ENCODE results near the gene NDRG2.

NDRG2 gene

DNA sequence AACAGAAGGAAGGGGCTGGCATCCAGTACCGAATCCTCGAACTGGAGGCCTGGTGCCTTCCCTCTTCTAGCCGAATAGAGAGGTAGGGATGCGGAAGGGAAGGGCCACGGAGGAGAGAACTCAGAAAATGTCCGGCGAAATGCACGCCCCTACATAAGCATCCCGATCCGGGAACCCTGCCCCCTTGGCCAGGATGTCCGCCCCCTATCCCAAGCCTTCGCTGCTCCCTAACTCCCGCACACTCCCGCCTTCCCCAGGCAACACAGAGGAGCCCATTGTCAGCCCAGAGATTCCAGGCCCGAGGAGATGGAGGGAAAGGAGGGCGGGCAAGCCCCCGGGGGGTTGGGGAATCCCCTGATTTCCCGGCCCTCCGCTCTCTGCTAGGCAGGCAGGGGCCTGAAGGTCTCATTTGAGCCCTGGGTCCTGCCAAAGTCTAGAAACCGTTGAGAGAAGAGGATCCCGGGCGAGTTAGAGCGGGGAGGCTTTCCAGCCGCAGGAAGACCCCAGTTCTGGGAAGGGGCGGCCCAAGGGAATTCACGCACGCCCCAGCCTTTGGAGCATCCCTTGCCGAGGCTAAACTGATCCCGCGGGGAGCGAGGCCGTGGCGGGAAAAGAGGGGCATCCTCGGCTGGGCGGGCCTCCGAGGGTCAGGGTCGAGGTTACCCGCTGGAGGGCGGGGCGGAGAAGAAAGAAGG is 44.7 kb upstream of the NDRG2 start (continued):
- TF ChIP-seq KLF1 (tag by site-specific recombination; IDR thresholded peaks at IDR 0.05) (no peak), ZFP69B (tag by site-specific recombination; IDR thresholded peaks at IDR 0.05) (no peak), ZNF24 (tag by site-specific recombination; IDR thresholded peaks at IDR 0.05) (peak; percentile 57; the same call in 1 of the 2 replicates), ZNF335 (tag by site-specific recombination; conservative IDR thresholded peaks at IDR 0.05) (peak; percentile 56), ZBTB21 (tag by site-specific recombination; IDR thresholded peaks at IDR 0.05) (no peak; the same call in 1 of the 2 replicates), ZNF426 (tag by site-specific recombination; IDR thresholded peaks at IDR 0.05) (no peak), SP3 (tag by site-specific recombination; IDR thresholded peaks at IDR 0.05) (peak; percentile 17), ZNF16 (tag by site-specific recombination; IDR thresholded peaks at IDR 0.05; ENCODE audit: low read depth) (no peak), ZNF600 (tag by site-specific recombination; IDR thresholded peaks at IDR 0.05) (0 out of 2 replicates have a peak, but pooled peaks have one; percentile 9), ZNF529 (tag by site-specific recombination; IDR thresholded peaks at IDR 0.05; ENCODE audit: insufficient replicate concordance) (no peak), RBAK (tag by site-specific recombination; IDR thresholded peaks at IDR 0.05) (no peak), ZNF19 (tag by site-specific recombination; IDR thresholded peaks at IDR 0.05; ENCODE audit: low read depth) (no peak), ZNF146 (tag by site-specific recombination; IDR thresholded peaks at IDR 0.05) (no peak), TRIM28 (IDR thresholded peaks at IDR 0.05; ENCODE audit: borderline replicate concordance, low read length) (no peak), KLF16 (tag by site-specific recombination; IDR thresholded peaks at IDR 0.05) (peak; percentile 59; the same call in 1 of the 2 replicates)
- TF ChIP-seq, protein P1, sequence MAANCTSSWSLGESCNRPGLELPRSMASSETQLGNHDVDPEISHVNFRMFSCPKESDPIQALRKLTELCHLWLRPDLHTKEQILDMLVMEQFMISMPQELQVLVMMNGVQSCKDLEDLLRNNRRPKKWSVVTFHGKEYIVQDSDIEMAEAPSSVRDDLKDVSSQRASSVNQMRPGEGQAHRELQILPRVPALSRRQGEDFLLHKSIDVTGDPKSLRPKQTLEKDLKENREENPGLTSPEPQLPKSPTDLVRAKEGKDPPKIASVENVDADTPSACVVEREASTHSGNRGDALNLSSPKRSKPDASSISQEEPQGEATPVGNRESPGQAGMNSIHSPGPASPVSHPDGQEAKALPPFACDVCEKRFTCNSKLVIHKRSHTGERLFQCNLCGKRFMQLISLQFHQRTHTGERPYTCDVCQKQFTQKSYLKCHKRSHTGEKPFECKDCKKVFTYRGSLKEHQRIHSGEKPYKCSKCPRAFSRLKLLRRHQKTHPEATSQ (tag by site-specific recombination; IDR thresholded peaks at IDR 0.05): no peak
- TF ChIP-seq, protein P2, sequence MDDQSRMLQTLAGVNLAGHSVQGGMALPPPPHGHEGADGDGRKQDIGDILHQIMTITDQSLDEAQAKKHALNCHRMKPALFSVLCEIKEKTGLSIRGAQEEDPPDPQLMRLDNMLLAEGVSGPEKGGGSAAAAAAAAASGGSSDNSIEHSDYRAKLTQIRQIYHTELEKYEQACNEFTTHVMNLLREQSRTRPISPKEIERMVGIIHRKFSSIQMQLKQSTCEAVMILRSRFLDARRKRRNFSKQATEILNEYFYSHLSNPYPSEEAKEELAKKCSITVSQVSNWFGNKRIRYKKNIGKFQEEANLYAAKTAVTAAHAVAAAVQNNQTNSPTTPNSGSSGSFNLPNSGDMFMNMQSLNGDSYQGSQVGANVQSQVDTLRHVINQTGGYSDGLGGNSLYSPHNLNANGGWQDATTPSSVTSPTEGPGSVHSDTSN (CRISPR knock-in tag; IDR thresholded peaks at IDR 0.05): no peak
- TF ChIP-seq, protein P3, sequence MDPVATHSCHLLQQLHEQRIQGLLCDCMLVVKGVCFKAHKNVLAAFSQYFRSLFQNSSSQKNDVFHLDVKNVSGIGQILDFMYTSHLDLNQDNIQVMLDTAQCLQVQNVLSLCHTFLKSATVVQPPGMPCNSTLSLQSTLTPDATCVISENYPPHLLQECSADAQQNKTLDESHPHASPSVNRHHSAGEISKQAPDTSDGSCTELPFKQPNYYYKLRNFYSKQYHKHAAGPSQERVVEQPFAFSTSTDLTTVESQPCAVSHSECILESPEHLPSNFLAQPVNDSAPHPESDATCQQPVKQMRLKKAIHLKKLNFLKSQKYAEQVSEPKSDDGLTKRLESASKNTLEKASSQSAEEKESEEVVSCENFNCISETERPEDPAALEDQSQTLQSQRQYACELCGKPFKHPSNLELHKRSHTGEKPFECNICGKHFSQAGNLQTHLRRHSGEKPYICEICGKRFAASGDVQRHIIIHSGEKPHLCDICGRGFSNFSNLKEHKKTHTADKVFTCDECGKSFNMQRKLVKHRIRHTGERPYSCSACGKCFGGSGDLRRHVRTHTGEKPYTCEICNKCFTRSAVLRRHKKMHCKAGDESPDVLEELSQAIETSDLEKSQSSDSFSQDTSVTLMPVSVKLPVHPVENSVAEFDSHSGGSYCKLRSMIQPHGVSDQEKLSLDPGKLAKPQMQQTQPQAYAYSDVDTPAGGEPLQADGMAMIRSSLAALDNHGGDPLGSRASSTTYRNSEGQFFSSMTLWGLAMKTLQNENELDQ (tag by site-specific recombination; IDR thresholded peaks at IDR 0.05; ENCODE audit: low read depth): no peak
- TF ChIP-seq, protein P4, sequence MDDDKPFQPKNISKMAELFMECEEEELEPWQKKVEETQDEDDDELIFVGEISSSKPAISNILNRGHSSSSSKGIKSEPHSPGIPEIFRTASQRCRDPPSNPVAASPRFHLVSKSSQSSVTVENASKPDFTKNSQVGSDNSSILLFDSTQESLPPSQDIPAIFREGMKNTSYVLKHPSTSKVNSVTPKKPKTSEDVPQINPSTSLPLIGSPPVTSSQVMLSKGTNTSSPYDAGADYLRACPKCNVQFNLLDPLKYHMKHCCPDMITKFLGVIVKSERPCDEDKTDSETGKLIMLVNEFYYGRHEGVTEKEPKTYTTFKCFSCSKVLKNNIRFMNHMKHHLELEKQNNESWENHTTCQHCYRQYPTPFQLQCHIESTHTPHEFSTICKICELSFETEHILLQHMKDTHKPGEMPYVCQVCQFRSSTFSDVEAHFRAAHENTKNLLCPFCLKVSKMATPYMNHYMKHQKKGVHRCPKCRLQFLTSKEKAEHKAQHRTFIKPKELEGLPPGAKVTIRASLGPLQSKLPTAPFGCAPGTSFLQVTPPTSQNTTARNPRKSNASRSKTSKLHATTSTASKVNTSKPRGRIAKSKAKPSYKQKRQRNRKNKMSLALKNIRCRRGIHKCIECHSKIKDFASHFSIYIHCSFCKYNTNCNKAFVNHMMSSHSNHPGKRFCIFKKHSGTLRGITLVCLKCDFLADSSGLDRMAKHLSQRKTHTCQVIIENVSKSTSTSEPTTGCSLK (tag by site-specific recombination; IDR thresholded peaks at IDR 0.05): no peak
- TF ChIP-seq, protein P5, sequence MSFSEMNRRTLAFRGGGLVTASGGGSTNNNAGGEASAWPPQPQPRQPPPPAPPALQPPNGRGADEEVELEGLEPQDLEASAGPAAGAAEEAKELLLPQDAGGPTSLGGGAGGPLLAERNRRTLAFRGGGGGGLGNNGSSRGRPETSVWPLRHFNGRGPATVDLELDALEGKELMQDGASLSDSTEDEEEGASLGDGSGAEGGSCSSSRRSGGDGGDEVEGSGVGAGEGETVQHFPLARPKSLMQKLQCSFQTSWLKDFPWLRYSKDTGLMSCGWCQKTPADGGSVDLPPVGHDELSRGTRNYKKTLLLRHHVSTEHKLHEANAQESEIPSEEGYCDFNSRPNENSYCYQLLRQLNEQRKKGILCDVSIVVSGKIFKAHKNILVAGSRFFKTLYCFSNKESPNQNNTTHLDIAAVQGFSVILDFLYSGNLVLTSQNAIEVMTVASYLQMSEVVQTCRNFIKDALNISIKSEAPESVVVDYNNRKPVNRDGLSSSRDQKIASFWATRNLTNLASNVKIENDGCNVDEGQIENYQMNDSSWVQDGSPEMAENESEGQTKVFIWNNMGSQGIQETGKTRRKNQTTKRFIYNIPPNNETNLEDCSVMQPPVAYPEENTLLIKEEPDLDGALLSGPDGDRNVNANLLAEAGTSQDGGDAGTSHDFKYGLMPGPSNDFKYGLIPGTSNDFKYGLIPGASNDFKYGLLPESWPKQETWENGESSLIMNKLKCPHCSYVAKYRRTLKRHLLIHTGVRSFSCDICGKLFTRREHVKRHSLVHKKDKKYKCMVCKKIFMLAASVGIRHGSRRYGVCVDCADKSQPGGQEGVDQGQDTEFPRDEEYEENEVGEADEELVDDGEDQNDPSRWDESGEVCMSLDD (tag by site-specific recombination; IDR thresholded peaks at IDR 0.05): peak; percentile 52; the same call in 1 of the 2 replicates
- TF ChIP-seq, protein P6, sequence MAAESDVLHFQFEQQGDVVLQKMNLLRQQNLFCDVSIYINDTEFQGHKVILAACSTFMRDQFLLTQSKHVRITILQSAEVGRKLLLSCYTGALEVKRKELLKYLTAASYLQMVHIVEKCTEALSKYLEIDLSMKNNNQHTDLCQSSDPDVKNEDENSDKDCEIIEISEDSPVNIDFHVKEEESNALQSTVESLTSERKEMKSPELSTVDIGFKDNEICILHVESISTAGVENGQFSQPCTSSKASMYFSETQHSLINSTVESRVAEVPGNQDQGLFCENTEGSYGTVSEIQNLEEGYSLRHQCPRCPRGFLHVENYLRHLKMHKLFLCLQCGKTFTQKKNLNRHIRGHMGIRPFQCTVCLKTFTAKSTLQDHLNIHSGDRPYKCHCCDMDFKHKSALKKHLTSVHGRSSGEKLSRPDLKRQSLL (tag by site-specific recombination; IDR thresholded peaks at IDR 0.05): no peak
- TF ChIP-seq, protein P7, sequence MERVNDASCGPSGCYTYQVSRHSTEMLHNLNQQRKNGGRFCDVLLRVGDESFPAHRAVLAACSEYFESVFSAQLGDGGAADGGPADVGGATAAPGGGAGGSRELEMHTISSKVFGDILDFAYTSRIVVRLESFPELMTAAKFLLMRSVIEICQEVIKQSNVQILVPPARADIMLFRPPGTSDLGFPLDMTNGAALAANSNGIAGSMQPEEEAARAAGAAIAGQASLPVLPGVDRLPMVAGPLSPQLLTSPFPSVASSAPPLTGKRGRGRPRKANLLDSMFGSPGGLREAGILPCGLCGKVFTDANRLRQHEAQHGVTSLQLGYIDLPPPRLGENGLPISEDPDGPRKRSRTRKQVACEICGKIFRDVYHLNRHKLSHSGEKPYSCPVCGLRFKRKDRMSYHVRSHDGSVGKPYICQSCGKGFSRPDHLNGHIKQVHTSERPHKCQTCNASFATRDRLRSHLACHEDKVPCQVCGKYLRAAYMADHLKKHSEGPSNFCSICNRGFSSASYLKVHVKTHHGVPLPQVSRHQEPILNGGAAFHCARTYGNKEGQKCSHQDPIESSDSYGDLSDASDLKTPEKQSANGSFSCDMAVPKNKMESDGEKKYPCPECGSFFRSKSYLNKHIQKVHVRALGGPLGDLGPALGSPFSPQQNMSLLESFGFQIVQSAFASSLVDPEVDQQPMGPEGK (tag by site-specific recombination; IDR thresholded peaks at IDR 0.05): peak; percentile 37; the same call in 1 of the 2 replicates
- TF ChIP-seq, protein P8, sequence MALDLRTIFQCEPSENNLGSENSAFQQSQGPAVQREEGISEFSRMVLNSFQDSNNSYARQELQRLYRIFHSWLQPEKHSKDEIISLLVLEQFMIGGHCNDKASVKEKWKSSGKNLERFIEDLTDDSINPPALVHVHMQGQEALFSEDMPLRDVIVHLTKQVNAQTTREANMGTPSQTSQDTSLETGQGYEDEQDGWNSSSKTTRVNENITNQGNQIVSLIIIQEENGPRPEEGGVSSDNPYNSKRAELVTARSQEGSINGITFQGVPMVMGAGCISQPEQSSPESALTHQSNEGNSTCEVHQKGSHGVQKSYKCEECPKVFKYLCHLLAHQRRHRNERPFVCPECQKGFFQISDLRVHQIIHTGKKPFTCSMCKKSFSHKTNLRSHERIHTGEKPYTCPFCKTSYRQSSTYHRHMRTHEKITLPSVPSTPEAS (tag by site-specific recombination; IDR thresholded peaks at IDR 0.05): no peak
